Uterus (tissue), 2 donors: ENCODE results near the gene RNU5D-1.

Experiments
- POLR2A ChIP-seq, 2 donors: fragments of 450-650 bp; IDR thresholded peaks; one replicate each; pipeline ENCODE4 v1.6.1; 2016; ENCODE audit warnings: antibody characterized with exemption in 2 of 2, mild to moderate bottlenecking in 1 of 2, moderate library complexity in 1 of 2
- TF ChIP-seq, protein P1 (sequence below), 4 experiments: fragments of 200-600 bp in 2 of 4; fragments of 450-650 bp in 2 of 4; sonication (generic) in 2 of 4; IDR thresholded peaks; one replicate each; pipeline ENCODE4 v1.5.1; 2016 to 2019; ENCODE audit warnings: antibody characterized with exemption in 4 of 4, mild to moderate bottlenecking in 2 of 4, moderate library complexity in 1 of 4

DNA sequence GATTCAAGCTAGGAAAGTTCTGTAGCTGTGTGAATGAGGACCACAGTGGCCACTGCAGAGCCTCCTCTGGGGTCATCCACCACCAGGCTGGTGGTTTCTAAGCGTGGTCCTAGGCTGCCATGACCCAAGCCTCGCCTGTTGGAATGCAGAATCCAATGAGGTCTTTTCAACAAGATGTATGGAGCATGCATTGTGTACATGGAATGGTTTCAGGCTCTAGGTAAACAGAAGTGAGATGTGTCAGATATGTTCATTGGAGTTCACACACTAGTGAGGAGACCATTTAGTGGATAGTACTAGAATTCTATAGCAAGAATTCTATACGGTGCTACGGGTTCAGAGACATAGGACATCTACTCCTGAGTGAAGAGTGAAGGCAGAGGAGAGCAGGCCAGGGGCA, 10.7 kb downstream of the RNU5D-1 start:
- TF ChIP-seq, protein P1, sequence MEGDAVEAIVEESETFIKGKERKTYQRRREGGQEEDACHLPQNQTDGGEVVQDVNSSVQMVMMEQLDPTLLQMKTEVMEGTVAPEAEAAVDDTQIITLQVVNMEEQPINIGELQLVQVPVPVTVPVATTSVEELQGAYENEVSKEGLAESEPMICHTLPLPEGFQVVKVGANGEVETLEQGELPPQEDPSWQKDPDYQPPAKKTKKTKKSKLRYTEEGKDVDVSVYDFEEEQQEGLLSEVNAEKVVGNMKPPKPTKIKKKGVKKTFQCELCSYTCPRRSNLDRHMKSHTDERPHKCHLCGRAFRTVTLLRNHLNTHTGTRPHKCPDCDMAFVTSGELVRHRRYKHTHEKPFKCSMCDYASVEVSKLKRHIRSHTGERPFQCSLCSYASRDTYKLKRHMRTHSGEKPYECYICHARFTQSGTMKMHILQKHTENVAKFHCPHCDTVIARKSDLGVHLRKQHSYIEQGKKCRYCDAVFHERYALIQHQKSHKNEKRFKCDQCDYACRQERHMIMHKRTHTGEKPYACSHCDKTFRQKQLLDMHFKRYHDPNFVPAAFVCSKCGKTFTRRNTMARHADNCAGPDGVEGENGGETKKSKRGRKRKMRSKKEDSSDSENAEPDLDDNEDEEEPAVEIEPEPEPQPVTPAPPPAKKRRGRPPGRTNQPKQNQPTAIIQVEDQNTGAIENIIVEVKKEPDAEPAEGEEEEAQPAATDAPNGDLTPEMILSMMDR (IDR thresholded peaks at IDR 0.05) = no peak
- TF ChIP-seq POLR2A (IDR thresholded peaks at IDR 0.05) = no peak
